C4-2B (cell line): ENCODE measurements around the gene MOCOS.

Source experiments
- H3K27ac ChIP-seq: fragments of 450-650 bp; 2 replicates; pipeline ENCODE4 v1.5.1; 2017
- ZFX ChIP-seq: fragments of 450-650 bp; IDR thresholded peaks from 2 replicates; pipeline ENCODE4 v1.6.1; 2017
- TF ChIP-seq, protein P1 (sequence below): fragments of 450-650 bp; conservative IDR thresholded peaks from 2 replicates; pipeline ENCODE4 v1.5.1; 2017; ENCODE audit warnings: mild to moderate bottlenecking

Gene MOCOS

DNA sequence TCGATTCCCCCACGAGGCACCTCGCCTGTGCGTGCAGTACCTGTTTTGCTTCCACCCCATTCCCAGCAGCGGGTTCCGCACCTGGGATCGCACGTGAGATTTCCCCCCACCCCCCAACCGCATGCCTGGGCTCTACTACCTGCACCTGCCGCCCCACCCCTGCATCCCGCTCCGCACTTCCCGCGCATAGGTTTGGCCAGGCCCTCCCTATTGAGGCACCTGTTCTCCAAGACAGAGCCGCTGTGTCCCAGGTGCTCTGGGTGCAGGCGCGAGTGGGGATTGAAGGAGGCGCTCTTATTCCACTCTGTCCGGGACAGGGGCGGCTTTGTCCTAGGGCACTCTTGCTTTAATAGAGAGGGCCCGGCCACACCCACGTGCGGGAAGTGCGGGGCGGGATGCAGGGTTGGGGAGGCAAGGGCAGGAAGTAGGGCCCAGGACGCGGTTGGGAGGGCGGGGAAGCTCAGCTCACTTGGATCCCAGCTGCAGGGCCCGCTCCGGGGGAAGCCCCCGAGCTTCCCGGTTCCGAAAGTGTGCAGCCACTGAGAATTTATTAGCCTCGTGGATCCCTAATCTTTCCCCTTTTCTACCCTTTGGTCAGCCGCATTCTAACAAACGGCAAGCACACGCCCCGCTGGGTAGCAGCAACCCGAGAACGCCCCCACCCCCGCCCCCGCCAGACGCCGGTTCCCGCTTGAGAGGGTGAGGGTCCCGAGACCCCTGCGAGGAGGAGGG is 670 bp upstream of the MOCOS start:
- H3K27ac ChIP-seq = peak overlapping the region; percentile 81
- TF ChIP-seq ZFX = no peak
- TF ChIP-seq, protein P1, sequence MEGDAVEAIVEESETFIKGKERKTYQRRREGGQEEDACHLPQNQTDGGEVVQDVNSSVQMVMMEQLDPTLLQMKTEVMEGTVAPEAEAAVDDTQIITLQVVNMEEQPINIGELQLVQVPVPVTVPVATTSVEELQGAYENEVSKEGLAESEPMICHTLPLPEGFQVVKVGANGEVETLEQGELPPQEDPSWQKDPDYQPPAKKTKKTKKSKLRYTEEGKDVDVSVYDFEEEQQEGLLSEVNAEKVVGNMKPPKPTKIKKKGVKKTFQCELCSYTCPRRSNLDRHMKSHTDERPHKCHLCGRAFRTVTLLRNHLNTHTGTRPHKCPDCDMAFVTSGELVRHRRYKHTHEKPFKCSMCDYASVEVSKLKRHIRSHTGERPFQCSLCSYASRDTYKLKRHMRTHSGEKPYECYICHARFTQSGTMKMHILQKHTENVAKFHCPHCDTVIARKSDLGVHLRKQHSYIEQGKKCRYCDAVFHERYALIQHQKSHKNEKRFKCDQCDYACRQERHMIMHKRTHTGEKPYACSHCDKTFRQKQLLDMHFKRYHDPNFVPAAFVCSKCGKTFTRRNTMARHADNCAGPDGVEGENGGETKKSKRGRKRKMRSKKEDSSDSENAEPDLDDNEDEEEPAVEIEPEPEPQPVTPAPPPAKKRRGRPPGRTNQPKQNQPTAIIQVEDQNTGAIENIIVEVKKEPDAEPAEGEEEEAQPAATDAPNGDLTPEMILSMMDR = peak; percentile 11; the same call in 1 of the 2 replicates

DNA sequence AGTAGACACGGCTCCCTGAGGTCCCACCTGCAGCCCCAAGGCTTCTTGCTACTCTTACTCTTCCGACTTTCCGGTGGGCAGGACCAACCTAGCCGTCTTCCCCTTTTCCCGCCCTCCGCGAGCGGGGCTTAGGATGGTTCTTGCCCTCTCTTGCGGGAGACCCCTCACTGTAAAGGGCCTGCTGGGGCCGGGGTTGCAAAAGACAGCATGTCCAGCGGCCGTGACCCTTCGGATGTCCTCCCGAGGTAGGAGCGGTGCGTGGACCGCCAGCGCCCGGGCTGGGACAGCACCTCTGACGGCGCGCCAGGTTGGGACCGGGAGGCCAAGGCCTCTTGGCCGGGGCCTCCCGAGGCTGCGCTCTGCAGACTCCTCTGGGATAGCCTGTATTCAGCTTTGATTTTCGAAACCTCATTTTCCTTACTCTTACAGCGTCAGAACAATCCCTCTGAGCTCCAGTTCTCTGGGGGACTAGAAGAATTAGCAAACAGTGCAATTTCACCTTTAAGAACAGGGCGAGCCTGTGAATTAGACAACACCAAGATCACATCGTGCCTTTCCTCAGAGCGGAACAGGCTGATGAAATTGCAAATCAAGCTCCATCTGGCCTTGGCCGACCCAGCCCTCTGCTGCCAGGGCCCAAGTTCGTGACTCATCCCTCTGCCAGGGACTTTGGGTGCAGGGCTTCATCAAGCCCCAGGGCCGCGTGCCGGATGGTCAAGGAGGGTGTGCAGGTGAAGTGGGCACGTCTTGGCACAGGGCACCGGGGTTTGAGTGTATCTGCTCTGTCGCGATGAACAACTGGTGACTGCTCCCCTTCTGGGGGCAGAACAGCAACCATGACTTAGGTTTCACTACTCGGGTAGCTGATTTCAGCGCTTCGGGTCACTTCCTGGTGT is 777 bp downstream of the MOCOS start:
- H3K27ac ChIP-seq = peak overlapping the region; percentile 81
- peak; percentile 58 for TF ChIP-seq ZFX
- TF ChIP-seq, protein P1 = no peak

DNA sequence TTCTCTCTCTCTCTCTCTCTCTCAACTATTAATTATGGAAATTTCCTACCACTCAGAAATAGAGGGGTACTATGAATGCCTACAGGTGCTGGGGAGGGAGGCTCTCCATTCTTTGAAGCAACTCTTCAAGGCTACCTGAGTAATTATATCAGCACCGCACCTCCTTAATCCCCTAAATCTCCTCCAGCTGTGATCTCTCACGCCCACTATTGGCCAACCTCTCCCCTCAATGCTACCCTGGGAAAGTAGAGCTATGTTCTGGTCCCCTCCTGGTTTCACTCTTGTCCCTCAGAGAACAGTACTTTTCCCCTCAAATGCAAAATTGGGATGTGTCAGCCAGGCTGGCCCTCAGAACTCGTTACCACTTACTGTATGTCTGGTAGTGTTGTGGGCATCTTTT is 1.6 kb downstream of the MOCOS start:
- peak overlapping the region; percentile 81 for H3K27ac ChIP-seq
- TF ChIP-seq, protein P1 = no peak
- no peak for TF ChIP-seq ZFX

DNA sequence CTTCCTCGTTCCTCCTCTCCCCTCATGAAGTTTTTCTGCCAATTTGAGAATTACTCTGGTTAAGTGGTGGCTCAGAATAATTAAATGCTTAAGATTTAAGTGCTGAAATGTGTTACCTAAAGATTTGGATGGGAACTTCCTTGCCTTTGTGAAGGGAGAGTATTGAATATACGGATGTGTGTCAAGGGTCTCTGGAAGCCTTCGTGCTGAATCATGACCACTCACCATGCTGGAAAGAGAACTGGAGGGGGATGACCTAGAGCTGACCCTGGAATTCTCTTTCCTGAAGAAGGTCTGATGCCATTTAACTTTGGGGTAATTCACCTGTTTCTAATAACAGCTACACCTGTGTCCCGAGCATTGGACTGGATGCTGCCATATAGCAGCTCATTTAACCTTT is 2.2 kb downstream of the MOCOS start:
- H3K27ac ChIP-seq = no peak overlapping the region
- TF ChIP-seq, protein P1 = no peak
- no peak for TF ChIP-seq ZFX

DNA sequence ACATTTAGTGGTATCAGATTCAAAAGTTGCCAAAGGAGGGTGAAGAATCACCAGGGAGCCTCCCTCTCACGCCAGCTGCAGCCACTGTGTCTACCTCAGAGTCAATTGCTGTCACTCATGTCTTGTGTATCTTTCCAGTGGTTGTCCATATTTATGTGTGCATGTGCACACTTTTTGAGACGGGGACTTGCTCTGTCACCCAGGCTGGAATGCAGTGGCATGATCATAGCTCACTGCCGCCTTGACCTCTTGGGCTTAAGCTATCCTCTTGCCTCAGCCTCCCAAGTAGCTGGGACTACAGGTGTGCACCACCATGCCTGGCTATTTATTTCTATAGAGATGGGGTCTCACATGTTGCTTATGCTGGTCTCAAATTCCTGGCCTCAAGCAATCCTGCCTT is 4.0 kb downstream of the MOCOS start:
- TF ChIP-seq, protein P1 = no peak
- no peak for TF ChIP-seq ZFX
- H3K27ac ChIP-seq = no peak overlapping the region

DNA sequence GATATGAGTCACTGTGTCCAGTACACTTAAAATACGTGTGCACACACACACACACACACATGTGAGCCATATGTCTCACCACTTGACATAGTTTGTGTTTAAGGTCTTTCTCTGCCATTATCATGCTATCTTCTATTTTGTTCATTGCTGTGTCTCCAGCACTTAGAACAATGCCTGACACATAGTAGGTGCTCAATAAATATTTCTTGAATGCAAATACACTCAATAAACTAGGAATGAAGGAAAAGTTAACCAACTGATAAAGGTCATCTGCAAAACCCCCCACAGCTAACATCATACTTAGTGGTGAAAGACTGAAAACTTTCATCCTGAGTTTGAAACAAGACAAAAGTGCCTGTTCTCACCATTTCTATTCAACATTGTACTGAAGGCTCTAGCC is 4.4 kb downstream of the MOCOS start:
- TF ChIP-seq, protein P1 = no peak
- TF ChIP-seq ZFX = no peak
- H3K27ac ChIP-seq = no peak overlapping the region
